ENCODE data around the gene MIGA1.
"Not testable (repeated sequence)": the region's sequence is repeated elsewhere in the genome, so short reads cannot be mapped to it uniquely, and the experiment has no call there.

The MIGA1 gene

GRCh38 chr1:77850082-77850481 is 70.6 kb downstream of the MIGA1 start:
- DNase-seq (ENCODE audit: low spot score), result no peak

GRCh38 chr1:77857552-77857951 is 78.1 kb downstream of the MIGA1 start:
- DNase-seq (ENCODE audit: low spot score), result no peak

GRCh38 chr1:77858725-77859124 is 79.3 kb downstream of the MIGA1 start:
- DNase-seq (ENCODE audit: low spot score), result no peak

GRCh38 chr1:77859248-77859647 is 79.8 kb downstream of the MIGA1 start:
- no peak for DNase-seq (ENCODE audit: low spot score)

DNA sequence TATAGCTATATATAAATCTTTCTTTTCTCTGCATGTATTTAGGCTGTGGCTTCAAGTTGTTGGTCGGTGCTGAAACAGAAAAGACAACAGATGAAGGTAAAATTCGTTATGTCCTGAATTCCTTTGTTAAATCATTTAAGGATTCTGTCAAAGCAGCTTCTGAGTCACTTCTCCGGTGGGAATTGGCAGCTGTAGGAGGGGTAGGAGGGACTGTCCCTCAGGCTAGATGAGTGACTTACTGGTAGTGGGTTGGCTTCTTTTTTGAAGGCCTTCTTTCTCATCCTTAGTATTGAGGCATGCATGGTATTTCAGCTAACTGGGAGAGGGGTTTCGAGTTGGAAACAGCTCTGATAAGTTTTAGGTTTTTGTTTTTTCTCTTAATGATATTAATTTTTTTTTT is 86.8 kb downstream of the MIGA1 start:
- peak; percentile 42 for DNase-seq (ENCODE audit: low spot score)

DNA sequence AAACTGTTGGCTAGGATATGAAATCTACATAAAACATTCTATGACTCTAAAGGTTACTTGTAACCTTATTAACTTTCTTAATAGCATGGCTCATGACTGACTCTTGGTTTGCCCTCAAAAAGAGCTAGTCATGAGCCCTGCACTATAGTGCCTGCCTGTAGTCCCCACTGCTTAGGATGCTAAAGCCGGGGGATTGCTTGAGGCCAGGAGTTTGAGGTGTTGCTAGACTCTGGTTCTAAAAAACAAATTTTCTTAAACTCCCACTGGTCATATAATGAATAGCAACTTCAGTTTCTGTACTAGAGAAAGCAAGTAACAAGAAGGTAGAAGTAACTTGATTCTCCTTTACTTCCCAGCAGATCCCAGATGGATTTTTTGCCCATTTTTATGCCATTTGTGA is 93.2 kb downstream of the MIGA1 start:
- no peak for DNase-seq (ENCODE audit: low spot score)

GRCh38 chr1:77873461-77873860 is 94.0 kb downstream of the MIGA1 start:
- DNase-seq (ENCODE audit: low spot score), result no peak

DNA sequence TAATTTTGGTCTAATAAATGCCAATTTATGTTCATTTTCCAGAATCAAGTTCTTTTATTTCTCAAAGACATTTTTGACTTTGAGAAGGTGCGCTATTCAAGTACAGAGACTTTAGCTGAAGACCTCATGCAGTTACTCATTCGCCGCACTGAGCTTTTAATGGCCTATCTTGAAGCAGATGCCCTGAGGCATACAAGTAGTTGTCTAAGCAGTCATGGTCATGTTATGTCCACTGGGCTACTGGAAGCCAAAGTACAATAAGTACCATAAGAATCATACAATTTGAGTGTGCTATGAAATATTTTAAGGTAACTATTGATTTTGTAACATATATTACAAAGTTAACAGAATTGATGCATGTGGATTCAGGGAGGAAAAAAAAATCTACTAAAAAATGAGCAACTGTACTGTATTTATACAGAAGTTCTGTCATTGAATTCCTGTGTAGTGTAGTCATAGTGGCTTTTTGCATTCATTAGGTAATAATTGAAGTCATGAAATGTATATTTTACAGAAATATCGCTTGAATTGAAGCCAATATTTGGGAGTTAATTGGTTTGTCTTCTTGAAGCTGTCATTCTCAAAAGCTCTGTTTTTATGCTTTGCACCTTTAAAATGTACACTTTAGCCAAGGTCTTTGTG is 95.5 kb downstream of the MIGA1 start:
- DNase-seq (ENCODE audit: low spot score), result peak; percentile 66

DNA sequence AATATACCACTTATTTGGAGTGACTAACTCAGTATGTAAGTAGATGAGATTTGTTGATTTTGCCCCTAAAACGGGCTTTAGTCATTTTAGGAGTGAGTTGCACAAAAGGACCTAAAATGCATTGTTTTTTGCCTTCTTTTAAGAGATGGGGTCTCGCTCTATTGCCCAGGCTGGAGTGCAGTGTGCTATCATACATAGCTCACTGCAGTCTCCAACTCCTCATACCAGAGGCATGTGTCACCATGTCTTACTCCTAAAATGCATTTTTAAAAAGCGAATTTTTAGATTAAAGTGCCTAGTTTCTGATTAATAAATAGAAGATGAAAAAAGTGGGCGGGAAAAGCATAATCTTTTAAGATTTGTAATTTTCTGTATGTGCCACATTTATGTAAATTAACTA is 97.4 kb downstream of the MIGA1 start:
- DNase-seq (ENCODE audit: low spot score), result peak; percentile 50

- no peak for DNase-seq (ENCODE audit: low spot score)
Measured at GRCh38 chr1:77881061-77881460, 101.6 kb downstream of the MIGA1 start.

GRCh38 chr1:77882411-77882810 is 103.0 kb downstream of the MIGA1 start:
- DNase-seq (ENCODE audit: low spot score), result no peak

DNA sequence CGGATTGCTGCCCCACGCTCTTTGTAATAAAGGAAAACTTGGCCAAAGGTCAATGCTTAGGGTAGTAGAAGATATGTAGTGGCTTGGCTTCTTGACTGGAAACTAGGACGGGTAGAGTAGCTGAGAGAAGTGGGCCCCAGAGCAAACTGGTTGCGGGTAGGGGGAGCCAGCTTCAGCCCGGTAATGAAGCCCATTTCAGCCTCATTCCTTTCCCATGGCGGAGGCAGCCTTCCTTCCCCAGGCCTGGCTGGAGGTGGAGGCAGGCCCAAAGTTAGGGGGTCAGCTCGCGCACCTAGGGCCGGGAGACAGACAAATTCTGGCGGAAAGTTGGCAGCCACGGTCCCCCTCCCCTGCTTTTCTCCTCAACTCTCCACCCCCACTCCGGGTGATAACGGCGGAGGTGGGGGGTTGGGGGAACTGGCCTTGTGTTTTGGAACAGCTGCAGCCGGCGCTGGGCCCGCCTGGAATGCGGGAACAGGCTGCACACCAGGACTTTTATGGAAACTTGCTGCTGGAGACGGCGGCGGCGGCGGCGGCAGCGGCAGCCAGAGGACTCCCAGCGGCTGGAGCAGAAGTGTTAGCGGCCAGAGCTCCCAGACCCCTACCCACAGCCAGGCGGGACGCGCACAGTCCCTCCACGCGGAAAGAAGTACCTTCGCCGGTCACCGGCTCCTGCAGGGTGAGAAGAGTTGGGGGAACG is 108.8 kb downstream of the MIGA1 start, which contains the start of gene NEXN:
Gene NEXN, plus strand, starts transcription at position 544 of the 700 bp plus-strand sequence. CDS start 27,483 bp downstream, outside the sequence.
- peak; percentile 72 for DNase-seq (ENCODE audit: low spot score)

GRCh38 chr1:77888781-77889642 is 109.6 kb downstream of the MIGA1 start:
- DNase-seq (ENCODE audit: low spot score), result peak; percentile 58

GRCh38 chr1:77889671-77890070 is 110.2 kb downstream of the MIGA1 start:
- DNase-seq (ENCODE audit: low spot score), result peak; percentile 90

GRCh38 chr1:77891200-77891599 is 111.8 kb downstream of the MIGA1 start:
- no peak for DNase-seq (ENCODE audit: low spot score)

GRCh38 chr1:77899647-77900320 is 120.3 kb downstream of the MIGA1 start:
- no peak for DNase-seq (ENCODE audit: low spot score)

DNA sequence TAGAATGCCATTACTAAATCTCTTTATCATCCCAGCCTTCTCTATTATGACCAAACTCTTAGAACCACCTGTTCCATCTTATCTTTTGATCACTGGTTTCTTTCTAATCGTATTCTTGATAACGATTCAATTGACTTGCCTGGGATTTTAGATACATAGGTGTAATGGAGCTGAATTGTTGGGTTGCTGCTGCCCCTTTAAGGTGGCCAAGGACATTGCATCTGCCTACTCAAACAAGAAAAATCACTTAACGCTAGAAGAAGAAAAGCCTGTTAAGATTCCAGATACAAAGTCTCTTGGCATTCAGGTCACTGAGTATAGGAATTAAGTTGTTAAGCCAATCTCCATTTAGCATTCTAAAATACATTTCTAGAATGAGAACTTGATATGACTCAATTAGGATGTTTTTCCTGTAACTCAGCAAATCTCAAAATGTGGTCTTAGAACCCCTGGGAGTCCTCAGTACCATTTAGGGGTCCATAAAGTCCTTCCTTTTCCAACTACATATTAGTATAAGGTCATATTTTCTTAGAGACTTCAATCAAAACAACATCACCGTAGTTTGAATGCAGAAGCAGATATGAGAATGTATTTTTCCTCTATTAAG is 121.3 kb downstream of the MIGA1 start:
- DNase-seq (ENCODE audit: low spot score), result peak; percentile 65

DNA sequence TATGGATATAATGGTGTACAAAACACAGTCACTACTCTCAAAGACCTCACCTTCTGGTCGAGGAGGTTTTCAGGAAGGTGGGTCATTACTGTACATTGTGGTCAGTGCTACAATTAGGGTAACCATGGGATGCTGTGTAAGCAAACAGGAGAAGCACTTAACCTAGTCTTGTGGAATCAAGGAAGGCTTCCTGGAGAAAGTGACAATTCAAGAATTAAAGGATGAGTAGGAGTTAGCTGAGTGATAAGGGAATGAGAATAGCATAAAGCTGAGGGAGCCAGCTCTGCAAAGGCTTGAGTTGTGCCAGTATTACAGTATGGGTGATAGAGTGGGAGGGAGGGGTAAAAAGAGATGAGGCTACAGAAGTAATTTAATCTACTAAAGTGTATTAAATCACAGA is 126.2 kb downstream of the MIGA1 start:
- peak; percentile 23 for DNase-seq (ENCODE audit: low spot score)

DNA sequence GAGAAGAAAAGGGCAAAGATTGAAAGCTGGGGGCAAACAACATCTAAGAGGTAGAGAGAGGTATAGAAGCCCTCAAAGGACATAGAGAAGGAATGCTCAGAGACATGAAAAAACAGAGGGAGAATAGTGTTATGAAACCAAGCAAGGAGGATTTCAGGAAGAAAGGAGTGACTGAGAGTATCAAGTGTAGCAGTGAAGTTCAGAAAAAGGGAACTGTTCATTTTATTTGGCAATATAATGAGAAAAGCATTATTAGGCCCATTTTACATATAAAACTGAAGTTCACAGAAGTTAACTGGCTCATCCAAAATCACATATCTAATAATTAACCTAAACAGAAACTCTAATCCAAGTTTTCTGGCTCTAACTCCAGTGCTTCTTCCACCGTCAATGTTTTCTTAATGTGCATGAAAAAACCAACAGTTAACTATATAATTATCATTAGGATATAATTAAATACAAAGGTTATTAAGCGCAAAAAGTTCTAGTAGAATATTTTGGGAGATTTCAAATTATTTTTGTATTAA is 126.6 kb downstream of the MIGA1 start:
- no peak for DNase-seq (ENCODE audit: low spot score)

GRCh38 chr1:77906624-77907023 is 127.2 kb downstream of the MIGA1 start:
- no peak for DNase-seq (ENCODE audit: low spot score)

DNA sequence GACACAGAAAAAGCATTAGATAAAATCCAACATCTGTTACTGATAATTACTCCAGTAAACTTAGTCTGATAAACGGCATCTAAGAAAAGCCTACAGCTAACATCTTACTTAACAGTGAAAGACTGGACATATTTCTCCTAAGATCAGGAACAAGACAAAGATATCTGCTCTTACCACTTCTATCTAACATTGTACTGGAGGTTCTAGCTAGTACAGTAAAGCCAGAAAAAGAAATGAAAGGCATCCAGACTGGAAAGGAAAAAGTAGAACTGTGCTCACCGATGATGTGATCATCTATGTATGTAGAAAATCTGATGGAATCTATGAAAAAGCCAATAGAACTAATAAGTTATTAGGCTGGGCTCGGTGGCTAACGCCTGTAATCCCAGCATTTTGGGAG is 130.7 kb downstream of the MIGA1 start:
- DNase-seq (ENCODE audit: low spot score), result no peak

DNA sequence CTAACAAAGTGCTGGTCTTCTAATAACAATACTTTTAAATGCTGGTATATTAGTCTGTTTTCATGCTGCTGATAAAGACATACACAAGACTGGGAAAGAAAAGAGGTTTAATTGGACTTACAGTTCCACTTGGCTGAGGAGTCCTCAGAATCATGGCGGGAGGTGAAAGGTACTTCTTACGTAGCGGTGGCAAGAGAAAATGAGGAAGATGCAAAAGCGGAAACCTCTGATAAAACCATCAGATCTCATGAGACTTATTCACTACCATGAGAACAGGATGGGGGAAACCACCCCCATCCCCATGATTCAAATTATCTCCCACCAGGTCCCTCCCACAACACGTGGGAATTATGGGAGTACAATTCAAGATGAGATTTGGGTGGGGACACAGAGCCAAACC is 139.5 kb downstream of the MIGA1 start:
- DNase-seq (ENCODE audit: low spot score), result not testable (repeated sequence)
